H1 (cell line): ENCODE measurements around the gene CDIPT. TPM values are rescaled to one million over a fixed set of nuclear protein-coding genes. Genes with fewer than 3 reads are reported as not detected.

Experiments
- polyA plus RNA-seq, 7 experiments: library from polyadenylated mRNA; depleted of rRNA in 3 of 7; stranded (reverse) in 5 of 7; unstranded in 2 of 7; fragments of >200 nt in 5 of 7; fragments of 200-250 nt in 2 of 7; gene quantifications; 1 replicate in 5 of 7; 2 replicates in 1 of 7; 4 replicates in 1 of 7; pipeline versions ENCODE4 v1.2.1 to v1.2.3, GENCODE V29; 2011 to 2013; ENCODE audit warnings: missing spikeins in 2 of 7, mixed read lengths in 2 of 7
- total RNA-seq: library from RNA; stranded (reverse); fragmentation: NEBNext Ultra II Directional; extraction: Animal tissue kit (Norgen Biotek cat#: 25700); gene quantifications from 2 replicates; pipeline ENCODE4 v1.2.1, GENCODE V29; 2021
- TF ChIP-seq, protein P1 (sequence below): IDR thresholded peaks from 2 replicates; pipeline ENCODE4 v1.6.1; 2011; ENCODE audit warnings: low read length, improper control_type of control experiment

CDIPT gene
- total and polyA plus RNA-seq, 2 of the 8 experiments (the other 6 are each of a cell fraction or from before 2014, with no cell fraction given) = 69.2 to 140 TPM

- TF ChIP-seq, protein P1, sequence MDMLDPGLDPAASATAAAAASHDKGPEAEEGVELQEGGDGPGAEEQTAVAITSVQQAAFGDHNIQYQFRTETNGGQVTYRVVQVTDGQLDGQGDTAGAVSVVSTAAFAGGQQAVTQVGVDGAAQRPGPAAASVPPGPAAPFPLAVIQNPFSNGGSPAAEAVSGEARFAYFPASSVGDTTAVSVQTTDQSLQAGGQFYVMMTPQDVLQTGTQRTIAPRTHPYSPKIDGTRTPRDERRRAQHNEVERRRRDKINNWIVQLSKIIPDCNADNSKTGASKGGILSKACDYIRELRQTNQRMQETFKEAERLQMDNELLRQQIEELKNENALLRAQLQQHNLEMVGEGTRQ = no peak
Measured at GRCh38 chr16:29836623-29837022, 26.4 kb downstream of the CDIPT start (continued).
